ENCODE results near the gene EXOC4.

Gene EXOC4

DNA sequence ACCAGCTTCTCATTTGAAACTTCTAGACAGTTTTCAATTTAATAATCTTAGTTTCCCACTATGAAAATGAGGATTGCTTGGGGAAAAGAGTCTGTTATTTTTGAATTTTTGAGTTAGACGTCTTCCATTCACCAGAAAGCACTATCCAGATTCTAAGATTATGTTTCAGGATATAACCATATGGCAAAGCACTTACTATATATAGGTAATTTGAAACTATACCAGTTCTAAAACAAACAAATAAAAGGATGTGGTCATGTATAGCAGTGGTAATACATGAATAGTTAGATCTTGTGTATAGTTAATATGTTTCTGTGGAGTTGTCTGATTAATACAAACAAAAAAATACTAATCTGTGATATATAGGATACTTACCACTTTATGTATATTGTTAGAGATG, 320.0 kb downstream of the EXOC4 start:
- DNase-seq (ENCODE audit: low read depth in 2 of 2): no peak

DNA sequence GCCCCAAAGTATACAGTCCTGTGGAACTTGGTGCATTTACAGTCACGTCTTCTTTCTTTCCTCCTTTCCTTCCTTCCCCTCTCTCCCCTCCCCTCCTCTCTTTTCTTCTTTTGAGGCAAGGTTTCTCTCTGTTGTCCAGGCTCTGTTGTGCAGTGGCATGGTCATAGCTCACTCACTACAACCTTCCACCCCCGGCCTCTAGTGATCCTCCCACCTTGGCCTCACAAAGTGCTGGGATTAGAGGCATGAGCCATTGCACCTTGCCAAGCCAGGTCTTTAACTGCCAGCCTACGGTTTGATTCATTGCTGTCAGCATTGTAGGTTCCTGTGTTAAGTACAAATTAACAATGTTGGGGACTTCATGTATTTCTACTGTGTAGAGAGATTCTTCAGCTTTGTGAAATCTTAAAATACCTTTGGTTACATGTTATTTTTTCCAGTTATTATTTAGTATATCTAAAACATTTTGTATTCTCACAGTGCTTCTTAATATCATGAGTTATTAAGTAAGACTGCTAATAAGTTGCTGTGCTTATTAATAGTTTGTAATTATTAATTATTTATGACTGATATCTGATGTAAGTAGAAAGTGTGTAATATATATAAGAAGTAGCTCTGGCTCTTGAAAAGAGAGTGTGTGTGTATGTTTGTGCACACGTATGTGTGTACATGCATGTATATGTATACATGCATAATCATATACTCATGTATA, 320.8 kb downstream of the EXOC4 start:
- no peak for DNase-seq (ENCODE audit: low read depth in 2 of 2)

DNA sequence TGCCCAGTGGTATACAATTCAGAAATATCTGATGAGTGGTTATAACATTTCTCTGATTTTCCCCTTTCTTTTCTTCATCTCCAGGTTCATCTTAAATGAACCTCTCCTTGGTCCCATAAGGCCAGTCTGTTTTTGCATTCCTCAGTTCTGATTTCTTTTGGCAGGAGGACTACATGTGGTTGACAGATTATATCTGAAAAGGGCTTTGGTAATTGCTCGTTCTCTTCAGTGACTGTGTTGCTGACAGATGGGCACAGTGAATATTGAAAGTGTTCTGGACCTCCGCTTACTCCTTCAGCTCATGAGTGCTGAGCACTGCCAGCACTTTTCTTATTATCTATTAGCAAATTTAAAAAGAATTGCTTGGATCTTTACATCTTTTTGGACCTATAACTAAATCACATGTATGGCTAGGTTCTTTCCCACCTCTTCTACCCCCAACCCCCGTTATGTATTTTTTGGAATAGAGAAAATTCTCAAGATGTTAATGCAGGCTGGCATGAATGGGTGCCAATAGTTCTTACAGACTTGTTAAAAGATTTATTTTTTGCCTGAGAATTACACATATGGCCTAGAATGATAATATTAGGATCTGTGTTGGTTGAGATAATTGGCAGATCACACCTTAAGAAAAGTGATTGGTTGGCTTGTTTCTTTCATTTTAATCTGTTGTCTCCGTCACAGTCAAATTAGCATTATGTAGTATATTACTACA, 323.0 kb downstream of the EXOC4 start:
- no peak for DNase-seq (ENCODE audit: low read depth in 2 of 2)

DNA sequence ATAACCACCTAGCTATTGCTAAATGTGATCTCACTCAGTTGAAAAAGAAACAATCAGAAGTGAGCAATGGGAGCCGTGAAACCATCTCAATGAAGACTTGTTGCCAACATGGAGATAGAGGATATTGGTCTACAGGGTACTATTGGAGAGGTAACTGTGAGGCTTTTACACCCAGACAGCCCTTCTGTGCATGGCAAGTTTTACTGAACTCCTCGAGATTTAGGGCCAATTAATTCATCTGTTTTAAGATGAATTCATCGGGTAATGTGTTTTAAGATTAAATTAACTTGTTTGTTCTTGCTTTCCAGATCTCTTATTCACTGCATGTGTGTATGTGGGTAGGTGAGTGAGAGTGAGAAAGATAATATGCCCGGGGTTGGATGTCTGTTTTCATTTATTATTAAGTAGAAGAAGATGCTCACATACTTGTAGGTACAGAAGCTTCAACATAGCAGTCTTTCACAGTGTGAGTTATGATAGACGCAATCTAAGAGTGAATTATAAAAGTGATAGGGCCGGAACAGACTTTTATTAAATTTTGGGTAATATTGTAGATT, 323.8 kb downstream of the EXOC4 start:
- DNase-seq (ENCODE audit: low read depth in 2 of 2): no peak

DNA sequence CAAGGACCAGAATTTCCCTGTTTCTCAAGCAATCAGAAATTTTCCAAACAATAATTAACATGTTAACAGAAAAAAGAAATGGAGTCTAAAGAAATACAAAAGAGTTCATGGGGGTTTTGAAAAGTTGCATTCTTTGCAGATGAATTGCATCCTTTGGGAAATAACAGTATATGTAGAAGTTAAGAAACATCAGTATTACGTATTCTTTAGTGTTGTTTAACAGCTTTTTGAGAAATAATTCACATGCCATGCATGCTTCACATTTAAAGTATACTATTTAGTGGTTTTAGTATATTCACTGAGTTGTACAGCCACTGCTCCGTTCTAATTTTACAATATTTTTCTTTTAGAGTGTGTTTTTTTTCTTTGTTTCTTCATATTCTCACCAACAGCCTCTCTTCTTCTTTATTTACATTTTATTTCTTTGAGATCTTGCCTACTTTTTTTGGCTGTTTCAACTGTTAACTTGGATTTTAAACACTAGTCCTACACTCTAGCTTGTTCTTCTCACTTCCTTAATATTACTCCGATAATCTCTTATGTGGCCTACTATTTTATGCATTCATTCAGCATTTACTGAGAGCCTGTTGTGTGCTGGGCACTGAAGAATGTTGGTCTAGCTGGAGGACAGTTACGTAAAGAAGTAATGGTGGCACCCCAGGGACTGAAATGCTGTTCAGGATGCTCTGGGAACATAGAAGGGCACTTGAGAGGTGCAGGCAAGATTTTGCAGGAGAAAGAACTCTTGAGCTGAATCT, 330.1 kb downstream of the EXOC4 start:
- no peak for DNase-seq (ENCODE audit: low read depth in 2 of 2)

DNA sequence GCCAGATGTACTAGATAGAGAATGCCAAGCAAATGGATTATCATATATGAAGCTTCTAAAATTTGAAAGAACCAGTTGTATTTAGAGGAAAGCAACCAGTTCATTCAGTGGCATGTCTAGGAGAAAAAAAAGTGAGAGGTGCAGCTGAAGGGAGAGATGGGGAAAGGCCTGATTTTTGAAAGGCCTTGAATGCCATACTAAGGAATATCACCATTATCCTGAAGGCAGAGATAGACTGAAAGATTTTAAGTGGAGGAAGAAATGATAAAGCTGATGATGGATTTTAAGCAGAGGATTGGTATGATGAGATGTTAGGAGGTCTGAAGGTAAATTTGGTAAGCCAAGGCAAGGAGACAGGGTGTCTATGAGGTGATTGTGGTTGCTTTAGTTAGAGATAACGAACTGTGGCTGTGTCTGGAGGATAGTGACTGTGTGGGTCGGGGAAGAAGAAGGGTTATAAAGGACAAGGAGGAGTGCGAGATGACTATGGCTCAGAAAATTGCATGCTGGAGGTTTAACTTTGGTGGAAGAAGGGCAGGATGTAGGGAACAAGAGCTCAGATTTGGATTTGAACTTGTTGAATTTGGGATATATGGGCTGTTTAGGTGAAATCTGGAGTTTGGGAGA, 330.8 kb downstream of the EXOC4 start:
- no peak for DNase-seq (ENCODE audit: low read depth in 2 of 2)

DNA sequence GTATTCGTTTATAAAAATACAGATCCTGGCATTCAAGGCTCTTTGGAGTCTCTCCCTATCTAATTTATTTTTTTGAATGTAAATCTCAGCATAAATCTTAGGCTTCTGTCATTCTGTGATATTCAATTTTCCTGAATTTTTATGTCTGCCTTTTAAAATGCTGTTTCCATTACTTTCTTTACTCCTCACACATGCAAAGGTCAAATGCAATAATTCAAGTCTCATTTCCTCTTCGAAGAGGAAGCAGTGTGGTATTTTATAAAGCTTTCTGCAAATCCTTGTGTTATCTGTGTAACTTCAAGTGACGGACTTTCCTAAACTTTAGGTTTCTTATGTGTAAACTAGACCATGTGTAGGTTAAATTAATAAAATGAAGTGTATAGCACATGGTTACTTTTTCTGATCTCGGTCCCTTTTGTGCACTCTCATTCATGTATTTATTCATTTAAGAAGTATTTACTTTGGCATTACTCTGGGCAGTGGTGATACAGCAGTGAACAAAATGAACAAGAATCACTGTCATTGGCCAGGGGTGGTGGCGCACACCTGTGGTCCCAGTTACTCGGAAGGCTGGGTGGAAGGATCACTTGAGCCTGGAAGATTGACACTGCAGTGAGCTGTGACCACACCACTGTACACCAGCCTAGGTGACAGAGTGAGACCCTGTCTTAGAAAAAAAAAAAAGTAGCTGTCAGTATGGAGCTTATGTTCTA, 332.2 kb downstream of the EXOC4 start:
- no peak for DNase-seq (ENCODE audit: low read depth in 2 of 2)

DNA sequence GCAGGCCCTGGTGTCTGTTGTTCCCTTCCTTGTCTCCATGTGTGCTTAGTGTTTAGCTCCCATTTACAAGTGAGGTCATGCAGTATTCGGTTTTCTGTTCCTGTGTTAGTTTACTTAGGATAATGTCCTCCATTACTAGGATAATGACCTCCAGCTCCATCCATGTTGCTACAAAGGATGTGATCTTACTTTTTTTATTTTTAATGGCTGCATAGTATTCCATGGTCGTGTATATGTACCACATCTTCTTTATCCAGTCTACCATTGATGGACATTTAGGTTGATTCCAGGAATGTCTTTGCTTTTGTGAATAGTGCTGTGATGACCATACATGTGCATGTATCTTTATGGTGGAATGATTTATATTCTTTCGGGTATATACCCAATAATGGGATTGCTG, 333.4 kb downstream of the EXOC4 start:
- DNase-seq (ENCODE audit: low read depth in 2 of 2): no peak

DNA sequence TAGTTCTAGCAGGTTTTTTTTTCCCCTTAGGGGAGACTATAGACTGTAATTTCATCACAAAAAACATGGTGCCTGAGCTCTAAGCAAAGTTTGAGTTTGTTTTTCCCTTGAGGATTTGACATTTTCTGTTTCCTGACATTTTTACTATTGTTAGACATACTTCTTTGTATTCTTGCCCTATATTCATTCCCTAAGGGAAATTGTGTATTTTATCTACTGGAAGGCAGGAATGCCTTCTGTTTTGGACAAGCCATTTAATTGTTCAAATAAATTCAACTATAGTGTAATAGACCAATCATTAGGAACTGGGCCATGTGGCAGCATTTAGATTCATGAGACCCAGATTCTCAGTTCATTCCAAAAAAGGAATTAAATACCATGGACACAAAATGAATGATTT, 335.0 kb downstream of the EXOC4 start:
- DNase-seq (ENCODE audit: low read depth in 2 of 2): no peak

DNA sequence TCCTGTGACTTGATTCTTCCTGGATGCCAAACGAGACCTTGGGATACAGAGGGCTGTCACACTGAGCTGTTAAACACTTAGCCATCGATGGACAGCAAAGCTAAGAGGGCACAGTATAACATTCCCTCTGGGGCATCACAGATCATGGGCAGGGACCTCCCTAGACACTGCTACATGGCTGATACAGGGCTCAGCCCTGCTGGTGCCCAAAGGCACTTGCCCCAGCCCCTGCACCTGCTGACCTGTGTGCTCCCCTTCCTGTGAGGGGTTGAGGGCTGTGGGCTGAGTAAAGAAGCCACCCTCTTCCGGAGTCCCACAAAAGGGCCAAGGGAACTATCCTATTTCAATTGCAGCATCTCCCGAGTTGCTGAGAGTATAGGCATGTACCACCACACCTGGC, 337.9 kb downstream of the EXOC4 start:
- no peak for DNase-seq (ENCODE audit: low read depth in 2 of 2)

DNA sequence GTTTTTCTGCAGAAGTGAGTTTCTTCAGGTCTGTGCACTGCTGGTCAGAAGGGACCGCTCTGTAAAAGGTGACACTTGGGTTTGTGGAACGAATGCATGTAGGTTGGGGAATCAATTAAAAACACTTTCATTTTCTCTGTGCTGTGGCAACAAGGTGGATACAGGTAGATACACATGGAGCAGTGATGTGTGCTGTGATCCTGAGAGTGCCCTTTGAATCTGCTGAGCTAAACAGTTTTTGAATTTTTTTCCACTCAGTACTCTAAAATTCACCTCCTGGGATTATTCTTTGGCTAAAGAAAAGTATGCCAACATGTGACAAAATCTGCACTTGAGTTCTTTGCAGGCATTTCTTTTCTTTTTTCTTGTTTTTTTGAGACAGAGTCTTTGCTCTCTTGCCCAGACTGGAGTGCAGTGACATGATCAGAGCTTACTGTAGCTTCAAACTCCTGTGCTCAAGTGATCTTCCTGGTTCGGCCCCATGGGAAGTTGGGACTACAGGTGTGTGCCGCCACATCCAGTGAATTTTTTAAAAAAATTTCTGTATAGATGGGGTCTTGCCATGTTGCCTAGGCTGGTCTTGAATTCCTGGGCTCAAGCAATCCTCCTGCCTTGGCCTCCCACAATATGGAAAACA, 338.9 kb downstream of the EXOC4 start:
- DNase-seq (ENCODE audit: low read depth in 2 of 2): no peak

DNA sequence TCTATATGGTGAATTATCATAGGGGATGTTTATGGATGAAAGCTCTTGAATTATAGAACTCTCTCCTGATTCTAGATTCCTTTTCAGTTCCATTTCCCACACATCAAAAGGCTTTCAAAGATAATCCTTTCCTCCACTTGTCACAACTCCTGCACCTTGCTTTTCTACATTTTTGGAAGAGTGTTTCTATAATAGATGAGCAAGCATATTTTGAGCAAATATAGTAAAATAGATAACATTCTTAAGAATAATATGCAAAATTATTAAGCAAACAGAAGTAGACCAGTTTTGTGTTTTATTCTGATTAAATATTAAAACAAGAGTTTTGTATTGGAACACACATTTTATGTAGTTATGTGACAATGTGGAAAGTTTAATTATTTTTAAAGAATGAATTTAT, 340.7 kb downstream of the EXOC4 start:
- no peak for DNase-seq (ENCODE audit: low read depth in 2 of 2)

DNA sequence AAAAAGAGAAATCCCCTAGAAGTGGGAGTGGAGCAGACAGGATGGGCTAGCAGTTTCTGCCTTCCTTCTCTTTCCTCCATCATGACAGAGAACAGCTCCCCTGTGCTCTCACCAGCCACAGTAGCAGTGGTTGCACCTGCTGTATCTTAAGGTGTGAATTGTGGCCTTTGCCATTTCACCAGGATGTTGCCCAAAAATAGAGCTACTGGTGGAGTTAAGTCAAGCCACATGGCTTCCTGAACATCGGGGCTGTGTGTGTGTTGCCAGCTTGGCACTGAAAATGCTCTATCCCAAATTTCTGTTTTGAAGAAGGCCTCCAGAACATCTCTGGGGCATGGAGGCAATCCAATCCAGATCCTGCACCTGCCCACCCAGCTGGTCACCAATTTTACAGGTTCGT, 348.7 kb downstream of the EXOC4 start:
- DNase-seq (ENCODE audit: low read depth in 2 of 2): no peak

DNA sequence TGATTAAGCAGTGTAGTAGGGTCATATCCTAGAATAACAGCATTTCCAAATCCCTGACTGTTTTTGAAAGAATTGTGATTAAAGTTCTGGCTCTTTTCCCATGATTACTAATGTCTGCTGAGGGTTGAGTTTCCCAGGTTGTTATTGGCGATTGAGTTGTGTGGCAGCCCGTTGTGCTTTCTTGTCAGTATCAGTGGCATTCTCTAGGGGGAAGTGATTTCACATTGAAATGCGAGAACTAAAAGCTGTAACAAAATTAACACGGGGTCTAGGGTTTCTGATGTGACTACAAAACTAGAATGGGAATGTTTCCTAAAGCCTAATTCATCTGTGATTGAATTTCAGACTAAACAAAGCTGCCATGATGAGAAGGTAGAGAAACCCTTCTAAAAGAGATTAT, 349.4 kb downstream of the EXOC4 start:
- DNase-seq (ENCODE audit: low read depth in 2 of 2): no peak

DNA sequence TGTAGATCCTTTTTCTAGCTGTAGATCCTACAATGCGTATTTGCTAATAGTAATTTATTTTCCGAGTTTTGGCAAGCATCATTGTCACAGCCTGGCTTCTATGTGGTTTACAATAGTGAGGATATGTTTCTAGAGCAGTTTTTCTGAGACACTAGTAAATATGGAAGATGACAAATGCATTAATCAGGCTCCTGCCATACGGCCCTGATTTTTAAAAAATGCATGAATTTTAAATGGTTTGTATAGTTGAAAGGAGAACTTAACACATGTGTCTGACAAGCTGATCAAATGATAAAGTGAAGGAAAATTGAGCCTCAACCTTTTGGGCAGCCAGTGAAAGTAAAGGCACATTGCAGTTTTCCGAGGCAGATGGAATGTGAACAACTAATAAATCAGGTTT, 354.1 kb downstream of the EXOC4 start:
- DNase-seq (ENCODE audit: low read depth in 2 of 2): no peak

DNA sequence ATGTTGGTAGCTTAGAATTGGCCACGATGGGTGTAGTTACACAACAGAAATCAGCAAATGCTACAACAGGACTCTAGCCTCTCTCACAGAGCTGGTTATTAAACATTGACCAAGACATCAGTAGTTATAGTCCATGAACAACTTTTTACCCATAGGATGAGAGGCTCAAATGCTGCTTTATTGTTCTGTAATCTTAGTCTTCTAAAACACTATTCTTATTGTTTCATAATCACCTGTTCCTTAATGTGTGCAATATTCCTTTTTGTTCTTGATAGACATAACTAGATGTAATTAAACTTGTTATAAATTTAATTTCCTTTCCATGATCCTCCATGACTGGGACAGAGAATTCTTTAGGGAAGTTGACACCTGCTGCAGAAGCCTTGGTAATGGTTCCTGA, 356.9 kb downstream of the EXOC4 start:
- DNase-seq (ENCODE audit: low read depth in 2 of 2): no peak

DNA sequence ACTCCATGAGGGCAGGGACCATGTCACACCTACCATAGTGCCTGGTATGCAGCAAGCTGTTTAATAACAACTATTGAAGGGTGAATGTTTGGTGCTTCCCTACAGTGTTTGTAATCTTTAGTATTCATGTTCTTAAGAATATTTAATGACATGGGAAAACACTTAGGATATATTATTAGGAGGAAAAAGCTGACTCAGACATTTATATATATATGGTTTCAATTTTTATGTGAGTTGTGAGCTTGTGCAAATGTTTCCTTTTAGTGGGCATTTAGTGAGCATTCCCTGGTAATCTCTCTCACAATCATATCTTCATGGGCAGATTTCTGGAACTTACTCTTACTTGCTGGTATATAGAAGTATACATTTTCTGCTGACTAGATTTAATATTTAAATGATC, 359.1 kb downstream of the EXOC4 start:
- DNase-seq (ENCODE audit: low read depth in 2 of 2): no peak

DNA sequence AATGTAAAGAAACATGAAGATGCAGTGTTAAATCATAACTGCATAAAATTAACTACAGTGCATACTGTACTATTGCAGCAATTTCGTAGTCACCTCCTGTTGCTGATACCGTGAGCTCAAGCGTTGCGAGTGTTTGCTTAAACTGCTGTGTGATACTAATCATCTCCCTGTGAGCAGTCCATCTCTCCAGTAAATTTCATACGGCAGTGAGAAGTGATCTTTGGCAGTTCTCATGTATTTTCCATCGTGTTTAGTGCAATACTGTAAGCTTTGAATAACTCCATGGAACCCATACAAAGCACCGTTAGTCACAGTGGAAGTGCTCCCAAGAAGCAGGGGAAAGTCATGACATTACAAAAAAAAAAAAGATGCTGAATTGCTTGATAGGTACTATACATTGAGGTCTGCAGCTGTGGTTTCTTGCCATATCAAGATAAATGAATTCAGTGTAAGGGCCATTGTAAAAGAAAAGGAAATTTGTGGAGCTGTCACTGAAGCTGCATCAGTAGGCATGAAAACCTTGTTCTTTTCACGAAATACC, 360.4 kb downstream of the EXOC4 start:
- DNase-seq (ENCODE audit: low read depth in 2 of 2): no peak

DNA sequence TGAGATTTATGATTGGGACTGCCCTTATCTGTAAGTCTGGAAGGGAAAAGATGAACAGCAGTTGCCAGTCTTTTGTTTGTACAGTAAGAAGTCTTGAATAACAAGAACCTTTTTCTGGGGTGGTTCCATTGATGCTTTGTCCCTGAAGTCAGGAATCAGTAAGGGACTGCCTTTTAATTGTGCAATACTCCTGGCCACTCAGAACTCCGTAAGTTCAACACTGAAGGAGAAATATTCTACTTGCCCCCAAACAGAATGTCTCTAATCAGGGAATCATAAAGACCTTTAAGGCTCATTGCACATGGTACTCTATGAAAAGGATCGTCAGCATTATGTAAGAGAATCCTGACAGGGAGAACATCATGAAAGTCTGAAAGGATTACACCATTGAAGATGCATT, 361.4 kb downstream of the EXOC4 start:
- DNase-seq (ENCODE audit: low read depth in 2 of 2): no peak

DNA sequence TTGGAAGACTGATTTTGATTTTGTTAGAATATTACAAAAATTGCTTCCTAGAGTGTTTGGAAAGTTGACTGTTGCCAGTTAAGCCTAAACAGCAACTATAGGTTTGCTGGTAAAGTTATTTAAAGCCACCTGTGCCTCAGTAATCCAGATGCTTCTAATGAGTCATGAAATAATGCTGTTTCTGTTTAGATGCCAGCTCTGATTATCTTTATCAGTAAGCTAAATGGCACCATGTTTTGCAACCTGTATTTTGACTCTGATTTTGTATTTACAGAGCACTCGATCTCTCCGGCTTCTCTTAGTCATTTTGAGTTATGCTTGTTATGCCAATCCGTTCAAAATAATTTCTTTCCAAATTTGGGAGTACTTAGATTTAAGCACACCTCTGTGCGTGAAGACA, 366.1 kb downstream of the EXOC4 start:
- no peak for DNase-seq (ENCODE audit: low read depth in 2 of 2)

DNA sequence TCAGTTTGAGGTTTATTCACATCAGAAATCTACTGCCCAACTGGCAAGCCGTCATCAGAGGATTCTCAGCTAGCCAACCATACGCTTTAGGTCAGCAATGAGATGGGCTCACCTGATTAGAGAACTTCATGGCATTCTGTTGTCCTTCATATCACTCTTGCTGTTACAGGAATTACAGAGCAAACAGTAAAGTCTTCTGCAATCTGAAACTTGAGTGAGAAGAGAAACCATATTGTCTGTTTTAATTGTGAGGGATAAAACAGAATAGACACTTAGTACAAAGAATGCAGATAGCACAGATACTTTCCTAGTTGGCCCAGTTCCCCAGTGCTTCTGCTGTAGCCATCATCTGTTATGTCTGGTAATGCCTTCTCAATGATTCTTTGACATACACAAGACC, 366.6 kb downstream of the EXOC4 start:
- no peak for DNase-seq (ENCODE audit: low read depth in 2 of 2)
